ENCODE measurements around the gene DACT3.

Gene DACT3

DNA sequence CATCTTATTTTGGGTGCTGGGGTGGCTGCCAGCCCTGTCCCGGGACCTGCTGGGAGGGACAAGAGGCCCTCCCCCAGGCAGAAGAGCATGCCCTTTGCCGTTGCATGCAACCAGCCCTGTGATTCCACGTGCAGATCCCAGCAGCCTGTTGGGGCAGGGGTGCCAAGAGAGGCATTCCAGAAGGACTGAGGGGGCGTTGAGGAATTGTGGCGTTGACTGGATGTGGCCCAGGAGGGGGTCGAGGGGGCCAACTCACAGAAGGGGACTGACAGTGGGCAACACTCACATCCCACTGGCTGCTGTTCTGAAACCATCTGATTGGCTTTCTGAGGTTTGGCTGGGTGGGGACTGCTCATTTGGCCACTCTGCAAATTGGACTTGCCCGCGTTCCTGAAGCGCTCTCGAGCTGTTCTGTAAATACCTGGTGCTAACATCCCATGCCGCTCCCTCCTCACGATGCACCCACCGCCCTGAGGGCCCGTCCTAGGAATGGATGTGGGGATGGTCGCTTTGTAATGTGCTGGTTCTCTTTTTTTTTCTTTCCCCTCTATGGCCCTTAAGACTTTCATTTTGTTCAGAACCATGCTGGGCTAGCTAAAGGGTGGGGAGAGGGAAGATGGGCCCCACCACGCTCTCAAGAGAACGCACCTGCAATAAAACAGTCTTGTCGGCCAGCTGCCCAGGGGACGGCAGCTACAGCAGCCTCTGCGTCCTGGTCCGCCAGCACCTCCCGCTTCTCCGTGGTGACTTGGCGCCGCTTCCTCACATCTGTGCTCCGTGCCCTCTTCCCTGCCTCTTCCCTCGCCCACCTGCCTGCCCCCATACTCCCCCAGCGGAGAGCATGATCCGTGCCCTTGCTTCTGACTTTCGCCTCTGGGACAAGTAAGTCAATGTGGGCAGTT is 51.2 kb downstream of the DACT3 start:
- DNase-seq: no peak

DNA sequence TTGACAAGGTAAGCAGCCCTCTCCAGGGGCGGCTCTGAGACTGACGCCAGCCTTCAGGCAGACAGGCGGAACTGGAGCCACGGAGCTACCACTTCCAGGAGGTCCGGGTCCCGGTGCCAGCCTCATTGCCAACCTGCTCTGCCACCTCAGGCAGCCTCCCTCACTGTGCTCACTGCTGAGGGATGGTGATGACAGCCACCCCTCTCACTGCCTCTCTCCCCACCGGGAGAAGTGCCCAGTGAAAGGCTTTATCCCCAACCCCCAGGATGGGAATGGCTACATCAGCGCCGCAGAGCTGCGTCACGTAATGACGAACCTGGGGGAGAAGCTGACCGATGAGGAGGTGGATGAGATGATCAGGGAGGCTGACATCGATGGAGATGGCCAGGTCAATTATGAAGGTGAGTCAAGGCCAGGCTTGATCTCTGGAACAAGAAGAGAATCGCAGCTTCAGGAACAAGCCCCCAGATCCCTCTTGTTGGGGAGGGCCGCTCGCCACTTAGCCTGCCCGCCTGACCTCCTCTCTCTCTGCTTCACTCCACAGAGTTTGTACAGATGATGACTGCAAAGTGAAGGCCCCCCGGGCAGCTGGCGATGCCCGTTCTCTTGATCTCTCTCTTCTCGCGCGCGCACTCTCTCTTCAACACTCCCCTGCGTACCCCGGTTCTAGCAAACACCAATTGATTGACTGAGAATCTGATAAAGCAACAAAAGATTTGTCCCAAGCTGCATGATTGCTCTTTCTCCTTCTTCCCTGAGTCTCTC is 52.2 kb downstream of the DACT3 start:
- no peak for DNase-seq

- no peak for DNase-seq
These were observed 52.8 kb downstream of the DACT3 start for GRCh38 chr19:46608178-46608577.

DNA sequence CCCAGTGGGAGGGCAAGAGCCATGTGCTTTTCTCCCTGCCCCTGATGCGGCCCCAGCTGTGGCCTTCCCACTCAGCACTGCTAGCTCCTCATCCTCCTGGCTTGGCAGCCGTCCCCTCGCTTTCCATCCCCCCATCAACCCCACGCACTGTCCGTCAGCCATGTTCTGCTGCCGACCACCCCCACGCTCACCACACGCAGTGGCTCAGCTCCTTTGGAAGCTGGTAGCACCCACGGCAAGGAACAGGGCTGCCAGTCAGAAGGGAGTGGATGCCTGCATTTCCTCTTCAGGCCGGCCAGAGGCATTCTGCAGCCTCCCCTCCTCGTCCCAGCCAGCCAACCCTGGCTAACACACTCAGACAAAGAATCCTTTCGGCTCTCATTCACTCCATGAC is 53.5 kb downstream of the DACT3 start:
- DNase-seq: no peak

- no peak for DNase-seq
These were observed 54.1 kb downstream of the DACT3 start for GRCh38 chr19:46606681-46607447.

GRCh38 chr19:46606019-46606418 is 55.0 kb downstream of the DACT3 start:
- DNase-seq: no peak

GRCh38 chr19:46605356-46605821 is 55.6 kb downstream of the DACT3 start:
- no peak for DNase-seq

- DNase-seq: no peak
These were observed 56.1 kb downstream of the DACT3 start for GRCh38 chr19:46604781-46605355.

DNA sequence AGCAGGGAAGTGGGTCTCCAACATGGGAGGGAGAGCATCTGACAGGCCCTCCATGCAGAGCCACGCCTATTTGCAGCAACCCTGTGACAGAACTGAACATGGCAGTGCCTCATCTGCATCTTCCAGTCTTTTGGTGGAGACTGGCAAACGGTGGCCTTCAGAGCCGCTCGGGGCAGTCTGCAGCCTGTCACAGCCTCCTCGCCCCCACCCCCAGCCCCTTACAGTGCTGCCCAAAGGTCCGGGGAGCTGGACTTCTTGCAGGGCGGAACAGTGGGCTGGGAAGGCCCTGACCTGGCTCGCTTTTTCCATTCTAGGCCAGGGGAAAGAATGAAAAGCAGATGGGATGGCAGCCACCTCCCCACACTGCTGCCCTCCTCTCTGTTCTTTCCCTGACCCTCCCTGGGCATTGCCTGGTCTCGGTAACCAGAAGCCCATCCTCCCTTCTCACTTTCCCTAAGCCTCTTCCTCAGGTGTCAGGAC is 57.2 kb downstream of the DACT3 start:
- DNase-seq: no peak

DNA sequence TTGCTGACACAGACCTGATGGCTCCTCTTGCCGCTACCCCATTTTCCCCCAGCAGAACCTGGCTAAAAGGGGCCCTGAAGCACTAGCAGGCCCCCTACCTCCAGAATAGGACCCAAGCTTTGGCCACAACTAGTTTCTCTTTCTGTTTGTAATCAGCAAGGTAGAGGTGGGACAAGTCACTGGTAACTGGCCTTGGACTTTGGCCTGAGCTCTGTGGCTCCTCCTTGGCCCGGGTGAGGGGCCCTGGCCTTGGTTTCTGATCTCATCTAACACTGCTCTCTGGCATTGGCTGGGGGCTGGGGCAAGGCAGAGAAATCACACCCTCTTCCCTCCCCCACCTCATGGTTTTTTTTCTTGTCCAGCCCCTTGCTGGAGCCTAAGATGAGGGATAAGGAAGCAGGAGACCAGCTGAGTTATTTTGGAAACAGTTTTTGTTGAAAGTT is 57.8 kb downstream of the DACT3 start:
- no peak for DNase-seq

DNA sequence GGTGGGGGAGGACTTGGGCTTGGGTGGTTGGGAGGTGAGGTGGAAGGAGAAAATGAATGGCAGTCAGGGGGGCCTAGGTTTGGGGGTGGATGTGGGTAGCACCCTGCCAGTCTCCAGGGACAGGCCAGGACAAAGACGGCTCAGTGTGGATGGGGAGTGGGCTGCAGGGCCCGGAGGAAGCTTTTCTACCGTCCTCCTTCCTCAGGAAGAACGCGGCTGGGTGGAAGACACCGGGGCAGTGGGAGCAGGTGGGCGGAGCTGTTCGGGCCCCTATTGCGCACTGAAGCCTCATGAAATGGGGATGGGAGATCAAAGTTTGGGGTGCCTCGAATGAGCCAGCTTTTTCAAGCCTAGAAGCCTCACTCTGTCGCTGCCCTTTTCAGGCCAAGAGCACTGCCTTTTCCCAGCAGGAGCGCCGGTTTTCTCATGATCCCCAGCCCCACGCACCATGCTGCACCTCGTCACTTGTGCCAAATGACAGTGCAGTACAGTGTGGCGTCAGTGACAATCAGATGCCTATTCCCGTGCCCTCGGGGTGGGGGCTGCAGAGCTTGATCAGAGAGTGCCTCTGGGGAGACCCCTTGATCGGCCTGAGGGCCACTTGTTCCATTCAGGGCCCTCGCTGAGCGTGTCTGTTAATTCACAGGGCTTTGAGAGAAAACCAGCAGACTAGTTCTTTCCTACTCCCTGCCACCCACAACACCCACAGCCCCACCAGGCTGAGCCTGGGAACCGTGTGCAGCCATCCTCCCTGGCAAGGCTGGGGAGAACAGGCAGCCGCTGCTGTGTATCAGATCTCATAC is 58.4 kb downstream of the DACT3 start:
- DNase-seq: no peak

GRCh38 chr19:46601318-46602224 is 59.4 kb downstream of the DACT3 start, which contains the start of gene CALM3:
TSS of gene CALM3 (plus strand) at chr19:46601330. CDS start at chr19:46601435, 105 bp downstream.
- DNase-seq: no peak

DNA sequence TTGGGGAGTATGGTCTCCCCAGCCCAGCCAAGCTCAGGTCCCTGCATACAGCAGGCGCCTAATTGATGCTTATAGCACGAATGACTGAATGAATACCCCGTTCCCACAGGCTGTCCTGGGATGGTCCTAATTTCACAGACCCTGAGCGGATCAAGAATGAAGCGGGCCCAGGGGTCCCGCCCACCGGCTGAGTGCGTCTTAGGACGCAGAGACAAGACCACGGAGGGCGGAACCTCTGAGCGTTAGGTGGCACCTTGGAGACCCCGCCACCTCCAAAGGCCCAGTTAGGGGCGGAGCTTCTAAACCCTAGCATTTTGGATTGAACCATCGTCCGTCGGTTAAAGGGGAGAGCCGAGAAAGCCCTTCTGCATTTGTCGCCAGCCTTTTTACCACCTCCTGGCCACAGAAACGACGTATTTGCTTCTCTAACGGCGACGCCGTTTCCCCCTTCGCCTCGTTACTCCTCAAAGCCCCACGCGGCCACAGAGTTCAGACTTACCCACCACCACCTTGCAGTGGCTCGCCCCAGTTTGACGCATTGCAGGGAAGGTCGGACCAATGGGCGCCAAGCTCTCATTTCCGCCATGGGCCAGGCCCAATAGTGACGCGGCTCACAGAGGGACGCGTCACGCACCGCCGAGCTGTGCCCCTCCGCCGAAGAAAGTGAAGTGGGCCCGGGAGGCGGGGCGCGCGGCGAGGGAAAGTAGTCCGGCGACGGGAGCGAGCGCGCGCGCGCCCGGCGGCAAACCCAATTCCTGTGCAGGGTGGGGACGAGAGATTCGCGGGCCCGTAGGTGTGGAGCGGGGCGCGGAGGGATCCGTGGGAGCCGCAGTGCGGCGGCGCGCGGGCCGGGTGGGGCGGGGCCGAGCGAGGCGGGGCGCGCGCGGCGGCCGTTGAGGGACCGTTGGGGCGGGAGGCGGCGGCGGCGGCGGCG is 60.3 kb downstream of the DACT3 start:
- DNase-seq: peak; percentile 96

GRCh38 chr19:46599716-46600373 is 61.1 kb downstream of the DACT3 start:
- DNase-seq: no peak

DNA sequence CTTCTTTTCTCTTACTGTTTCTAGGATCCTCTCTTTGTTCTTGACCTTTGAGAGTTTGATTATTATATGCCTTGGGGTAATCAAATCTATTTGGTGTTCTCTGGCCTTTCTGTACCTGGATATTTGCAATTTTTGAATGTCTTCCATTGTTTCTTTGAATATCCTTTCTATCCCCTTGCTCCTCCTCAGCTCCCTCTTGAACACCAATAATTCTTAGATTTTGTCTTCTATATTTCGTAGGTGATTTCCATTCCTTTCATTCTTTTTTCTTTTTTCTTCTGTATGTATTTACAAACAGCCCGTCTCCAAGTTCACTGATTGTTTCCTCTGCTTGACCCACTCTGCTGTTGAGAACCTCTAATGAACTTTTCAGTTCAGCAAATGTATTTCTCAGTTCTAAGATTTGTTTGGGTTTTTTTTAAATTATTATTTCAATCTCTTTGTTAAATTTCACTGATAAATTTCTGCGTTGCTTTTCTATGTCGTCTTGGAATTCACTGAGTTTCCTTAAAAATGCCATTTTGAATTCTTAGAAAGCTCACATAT is 62.5 kb downstream of the DACT3 start:
- DNase-seq: no peak
